ENCODE results near the gene CDC42BPB.

The CDC42BPB gene

GRCh38 chr14:103101963-103102688 lies 44.8 kb upstream of the CDC42BPB start:
- Histone ChIP-seq H3K9me3 (ENCODE audit: control insufficient read depth, insufficient read depth, low read depth, low read length) (no peaks in the 10 kb centered on the region), H3K4me3 (ENCODE audit: low read depth, low read length) (no peak overlapping the region), H3K36me3 (ENCODE audit: control insufficient read depth in 2 of 2, insufficient read depth in 1 of 2, low read length in 2 of 2) (no peaks in the 10 kb centered on the region), H3K4me1 (ENCODE audit: control insufficient read depth, insufficient read depth, low read length) (0 out of 2 replicates have a peak, but pooled peaks cover 2% of the 10 kb centered on the region), H3K27ac (ENCODE audit: extremely low read depth, low read depth, low read length) (no peak overlapping the region)
- TF ChIP-seq, protein P1, sequence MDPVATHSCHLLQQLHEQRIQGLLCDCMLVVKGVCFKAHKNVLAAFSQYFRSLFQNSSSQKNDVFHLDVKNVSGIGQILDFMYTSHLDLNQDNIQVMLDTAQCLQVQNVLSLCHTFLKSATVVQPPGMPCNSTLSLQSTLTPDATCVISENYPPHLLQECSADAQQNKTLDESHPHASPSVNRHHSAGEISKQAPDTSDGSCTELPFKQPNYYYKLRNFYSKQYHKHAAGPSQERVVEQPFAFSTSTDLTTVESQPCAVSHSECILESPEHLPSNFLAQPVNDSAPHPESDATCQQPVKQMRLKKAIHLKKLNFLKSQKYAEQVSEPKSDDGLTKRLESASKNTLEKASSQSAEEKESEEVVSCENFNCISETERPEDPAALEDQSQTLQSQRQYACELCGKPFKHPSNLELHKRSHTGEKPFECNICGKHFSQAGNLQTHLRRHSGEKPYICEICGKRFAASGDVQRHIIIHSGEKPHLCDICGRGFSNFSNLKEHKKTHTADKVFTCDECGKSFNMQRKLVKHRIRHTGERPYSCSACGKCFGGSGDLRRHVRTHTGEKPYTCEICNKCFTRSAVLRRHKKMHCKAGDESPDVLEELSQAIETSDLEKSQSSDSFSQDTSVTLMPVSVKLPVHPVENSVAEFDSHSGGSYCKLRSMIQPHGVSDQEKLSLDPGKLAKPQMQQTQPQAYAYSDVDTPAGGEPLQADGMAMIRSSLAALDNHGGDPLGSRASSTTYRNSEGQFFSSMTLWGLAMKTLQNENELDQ (tag by site-specific recombination; IDR thresholded peaks at IDR 0.05; ENCODE audit: low read depth): no peak
- TF ChIP-seq ZNF335 (tag by site-specific recombination; conservative IDR thresholded peaks at IDR 0.05) (no peak), ZNF501 (tag by site-specific recombination; IDR thresholded peaks at IDR 0.05) (no peak), ZNF248 (tag by site-specific recombination; IDR thresholded peaks at IDR 0.05) (no peak), ZNF10 (tag by site-specific recombination; IDR thresholded peaks at IDR 0.05) (no peak), ZNF488 (tag by site-specific recombination; IDR thresholded peaks at IDR 0.05) (no peak), ZBTB20 (tag by site-specific recombination; IDR thresholded peaks at IDR 0.05) (no peak), TRIM28 (IDR thresholded peaks at IDR 0.05; ENCODE audit: borderline replicate concordance, low read length) (no peak), ZNF561 (tag by site-specific recombination; IDR thresholded peaks at IDR 0.05; ENCODE audit: borderline replicate concordance) (no peak), SCRT2 (tag by site-specific recombination; IDR thresholded peaks at IDR 0.05) (no peak), BCL11A (tag by site-specific recombination; IDR thresholded peaks at IDR 0.05; ENCODE audit: low read depth) (no peak), BCL11B (tag by site-specific recombination; IDR thresholded peaks at IDR 0.05; ENCODE audit: low read depth) (no peak)
- TF ChIP-seq, protein P2, sequence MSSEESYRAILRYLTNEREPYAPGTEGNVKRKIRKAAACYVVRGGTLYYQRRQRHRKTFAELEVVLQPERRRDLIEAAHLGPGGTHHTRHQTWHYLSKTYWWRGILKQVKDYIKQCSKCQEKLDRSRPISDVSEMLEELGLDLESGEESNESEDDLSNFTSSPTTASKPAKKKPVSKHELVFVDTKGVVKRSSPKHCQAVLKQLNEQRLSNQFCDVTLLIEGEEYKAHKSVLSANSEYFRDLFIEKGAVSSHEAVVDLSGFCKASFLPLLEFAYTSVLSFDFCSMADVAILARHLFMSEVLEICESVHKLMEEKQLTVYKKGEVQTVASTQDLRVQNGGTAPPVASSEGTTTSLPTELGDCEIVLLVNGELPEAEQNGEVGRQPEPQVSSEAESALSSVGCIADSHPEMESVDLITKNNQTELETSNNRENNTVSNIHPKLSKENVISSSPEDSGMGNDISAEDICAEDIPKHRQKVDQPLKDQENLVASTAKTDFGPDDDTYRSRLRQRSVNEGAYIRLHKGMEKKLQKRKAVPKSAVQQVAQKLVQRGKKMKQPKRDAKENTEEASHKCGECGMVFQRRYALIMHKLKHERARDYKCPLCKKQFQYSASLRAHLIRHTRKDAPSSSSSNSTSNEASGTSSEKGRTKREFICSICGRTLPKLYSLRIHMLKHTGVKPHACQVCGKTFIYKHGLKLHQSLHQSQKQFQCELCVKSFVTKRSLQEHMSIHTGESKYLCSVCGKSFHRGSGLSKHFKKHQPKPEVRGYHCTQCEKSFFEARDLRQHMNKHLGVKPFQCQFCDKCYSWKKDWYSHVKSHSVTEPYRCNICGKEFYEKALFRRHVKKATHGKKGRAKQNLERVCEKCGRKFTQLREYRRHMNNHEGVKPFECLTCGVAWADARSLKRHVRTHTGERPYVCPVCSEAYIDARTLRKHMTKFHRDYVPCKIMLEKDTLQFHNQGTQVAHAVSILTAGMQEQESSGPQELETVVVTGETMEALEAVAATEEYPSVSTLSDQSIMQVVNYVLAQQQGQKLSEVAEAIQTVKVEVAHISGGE (tag by site-specific recombination; conservative IDR thresholded peaks at IDR 0.05; ENCODE audit: low read depth): no peak
- POLR2A ChIA-PET: interaction anchor here (1.0 kb wide), 1 partner anchor 435 kb away, joined by 3 read pairs; no protein-coding TSS in a partner anchor
- CTCF ChIA-PET: interaction anchor here (0.7 to 1.1 kb wide), 2 partner anchors 39 to 85 kb away, joined by 3 read pairs; no protein-coding TSS in a partner anchor

- H3K9me3 ChIP-seq (ENCODE audit: control insufficient read depth, insufficient read depth, low read depth, low read length): no peaks in the 10 kb centered on the region
- H3K4me1 ChIP-seq (ENCODE audit: control insufficient read depth, insufficient read depth, low read length): 0 out of 2 replicates have a peak, but pooled peaks cover 2% of the 10 kb centered on the region
- no peaks in the 10 kb centered on the region for H3K36me3 ChIP-seq (ENCODE audit: control insufficient read depth in 2 of 2, insufficient read depth in 1 of 2, low read length in 2 of 2)
- no peak overlapping the region for H3K27ac ChIP-seq (ENCODE audit: extremely low read depth, low read depth, low read length)
- POLR2A ChIA-PET: interaction anchor here (1.0 kb wide), 1 partner anchor 436 kb away, joined by 3 read pairs; no protein-coding TSS in a partner anchor
- CTCF ChIA-PET: interaction anchor here (0.7 kb wide), 1 partner anchor 40 kb away, joined by 3 read pairs; no protein-coding TSS in a partner anchor
- no peak overlapping the region for H3K4me3 ChIP-seq (ENCODE audit: low read depth, low read length)
- TF ChIP-seq ZNF132 (tag by site-specific recombination; IDR thresholded peaks at IDR 0.05; ENCODE audit: borderline replicate concordance) (no peak), SP2 (tag by site-specific recombination; IDR thresholded peaks at IDR 0.05) (0 out of 2 replicates have a peak, but pooled peaks have one; percentile 17), ZNF792 (tag by site-specific recombination; IDR thresholded peaks at IDR 0.05) (no peak), ZNF426 (tag by site-specific recombination; IDR thresholded peaks at IDR 0.05) (no peak)
These were observed 44.1 kb upstream of the CDC42BPB start for GRCh38 chr14:103101257-103101962.
